ENCODE data around the gene MAS1.

DNA sequence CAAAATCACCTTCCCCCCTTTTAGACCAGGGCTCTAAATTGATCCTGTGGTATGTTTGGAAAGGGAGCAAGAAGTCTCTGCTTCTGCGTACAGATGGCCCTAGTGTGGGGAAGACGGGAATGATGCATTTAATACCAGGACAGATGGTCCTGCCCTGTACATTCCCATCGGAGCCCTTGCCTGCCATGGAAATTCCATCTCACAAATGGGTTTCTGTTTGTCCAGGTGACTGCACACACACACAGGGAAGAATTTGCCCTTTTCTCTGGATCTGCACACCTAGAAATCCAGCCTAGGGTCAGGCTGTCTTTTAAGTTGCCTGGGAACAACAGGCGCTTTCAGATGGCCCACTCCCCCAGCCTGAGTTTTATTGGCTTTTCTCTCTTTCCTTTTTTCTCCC, 1.3 kb downstream of the MAS1 start:
- TF ChIP-seq EP300 (IDR thresholded peaks at IDR 0.05) (no peak), POLR2A (IDR thresholded peaks at IDR 0.05) (no peak)
- TF ChIP-seq, protein P1, sequence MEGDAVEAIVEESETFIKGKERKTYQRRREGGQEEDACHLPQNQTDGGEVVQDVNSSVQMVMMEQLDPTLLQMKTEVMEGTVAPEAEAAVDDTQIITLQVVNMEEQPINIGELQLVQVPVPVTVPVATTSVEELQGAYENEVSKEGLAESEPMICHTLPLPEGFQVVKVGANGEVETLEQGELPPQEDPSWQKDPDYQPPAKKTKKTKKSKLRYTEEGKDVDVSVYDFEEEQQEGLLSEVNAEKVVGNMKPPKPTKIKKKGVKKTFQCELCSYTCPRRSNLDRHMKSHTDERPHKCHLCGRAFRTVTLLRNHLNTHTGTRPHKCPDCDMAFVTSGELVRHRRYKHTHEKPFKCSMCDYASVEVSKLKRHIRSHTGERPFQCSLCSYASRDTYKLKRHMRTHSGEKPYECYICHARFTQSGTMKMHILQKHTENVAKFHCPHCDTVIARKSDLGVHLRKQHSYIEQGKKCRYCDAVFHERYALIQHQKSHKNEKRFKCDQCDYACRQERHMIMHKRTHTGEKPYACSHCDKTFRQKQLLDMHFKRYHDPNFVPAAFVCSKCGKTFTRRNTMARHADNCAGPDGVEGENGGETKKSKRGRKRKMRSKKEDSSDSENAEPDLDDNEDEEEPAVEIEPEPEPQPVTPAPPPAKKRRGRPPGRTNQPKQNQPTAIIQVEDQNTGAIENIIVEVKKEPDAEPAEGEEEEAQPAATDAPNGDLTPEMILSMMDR (IDR thresholded peaks at IDR 0.05) = no peak
